Rectal smooth muscle tissue (tissue), 1 donor: Measurements from ENCODE around the gene CPA2.

Experiments
- H3K27ac ChIP-seq: one replicate; pipeline ENCODE4 v1.7.0; 2013; ENCODE audit warnings: low read depth, low read length, inconsistent platforms
- H3K27me3 ChIP-seq: one replicate; pipeline ENCODE4 v1.7.0; 2013; ENCODE audit warnings: low read length; ENCODE audit not compliant: control insufficient read depth, insufficient read depth
- H3K36me3 ChIP-seq: one replicate; pipeline ENCODE4 v1.7.0; 2013; ENCODE audit warnings: low read length; ENCODE audit not compliant: control insufficient read depth, insufficient read depth
- H3K4me1 ChIP-seq: one replicate; pipeline ENCODE4 v1.7.0; 2013; ENCODE audit warnings: low read length; ENCODE audit not compliant: control insufficient read depth, insufficient read depth
- H3K4me3 ChIP-seq: one replicate; pipeline ENCODE4 v1.7.0; 2013; ENCODE audit warnings: low read length
- H3K9ac ChIP-seq: one replicate; pipeline ENCODE4 v1.7.0; 2013; ENCODE audit warnings: low read length

CPA2 gene

GRCh38 chr7:130338233-130338632 is 71.6 kb downstream of the CPA2 start:
- no peaks in the 10 kb centered on the region for H3K27me3 ChIP-seq
- no peaks in the 10 kb centered on the region for H3K36me3 ChIP-seq
- peaks cover 2% of the 10 kb centered on the region for H3K4me1 ChIP-seq
- H3K9ac ChIP-seq: no peak overlapping the region
- no peak overlapping the region for H3K4me3 ChIP-seq
- H3K27ac ChIP-seq: no peak overlapping the region
